K562 (cell line): ENCODE measurements around the gene PLCB4. TPM values are rescaled to one million over a fixed set of nuclear protein-coding genes. Genes with fewer than 3 reads are reported as not detected.

Experiments
- NFXL1 ChIP-seq: fragments of 450-650 bp; formaldehyde crosslinking; IDR thresholded peaks from 2 replicates; pipeline ENCODE4 v1.4.0; 2021; ENCODE audit warnings: mild to moderate bottlenecking
- REST ChIP-seq, 2 experiments: fragments of 450-650 bp; formaldehyde crosslinking in 1 of 2; IDR thresholded peaks; 2 replicates each; pipeline versions ENCODE4 v1.4.0 to v1.6.1; 2014 to 2020; ENCODE audit warnings: mild to moderate bottlenecking in 2 of 2, borderline replicate concordance in 1 of 2, low read depth in 1 of 2
- polyA plus RNA-seq, 8 experiments: library from polyadenylated mRNA; depleted of rRNA in 4 of 8; stranded (reverse) in 5 of 8; unstranded in 3 of 8; fragments of >200 nt; fragmentation: Nextera tagmentation in 2 of 8; fragmentation: Illumina TruSeq in 1 of 8; extraction: Ambion mirVana in 2 of 8; extraction: Trizol in 1 of 8; gene quantifications; 2 replicates each; pipeline versions ENCODE4 v1.2.1 to v1.2.3, GENCODE V29; 2011 to 2014; ENCODE audit warnings: inconsistent platforms in 1 of 8, missing spikeins in 1 of 8
- total RNA-seq, 7 experiments: library from RNA; depleted of rRNA in 6 of 7; stranded (reverse); fragments of >200 nt in 6 of 7; fragmentation: Illumina TruSeq in 2 of 7; extraction: Trizol in 2 of 7; gene quantifications; 2 replicates each; pipeline versions ENCODE4 v1.2.1 to v1.2.3, GENCODE V29; 2011 to 2021; ENCODE audit warnings: low replicate concordance in 1 of 7

Gene PLCB4
- total and polyA plus RNA-seq, 9 of the 15 experiments (the other 6 are each of a cell fraction or from before 2014, with no cell fraction given): 0.20 to 2.9 (median 0.52) TPM

- TF ChIP-seq REST (IDR thresholded peaks at IDR 0.05; ENCODE audit: borderline replicate concordance) (peak; percentile 45; the same call in 1 of the 2 replicates), REST (CRISPR knock-in tag; IDR thresholded peaks at IDR 0.05; ENCODE audit: low read depth) (no peak), NFXL1 (CRISPR knock-in tag) (no peak)
Measured at GRCh38 chr20:9407805-9408421, 339.0 kb downstream of the PLCB4 start (continued).
